PC-9 (cell line): ENCODE data around the gene ITGB8.

ENCODE experiments used
- EZH2 ChIP-seq: fragments of 200-600 bp; sonication (generic); IDR thresholded peaks from 2 replicates; pipeline ENCODE4 v1.8.0; 2017; ENCODE audit warnings: antibody characterized with exemption, low read depth
- TF ChIP-seq, protein P1 (sequence below): fragments of 200-600 bp; sonication (generic); conservative IDR thresholded peaks from 2 replicates; pipeline ENCODE4 v1.6.1; 2017; ENCODE audit warnings: mixed run types, antibody characterized with exemption, mild to moderate bottlenecking, moderate library complexity

- TF ChIP-seq EZH2 = no peak
- TF ChIP-seq, protein P1, sequence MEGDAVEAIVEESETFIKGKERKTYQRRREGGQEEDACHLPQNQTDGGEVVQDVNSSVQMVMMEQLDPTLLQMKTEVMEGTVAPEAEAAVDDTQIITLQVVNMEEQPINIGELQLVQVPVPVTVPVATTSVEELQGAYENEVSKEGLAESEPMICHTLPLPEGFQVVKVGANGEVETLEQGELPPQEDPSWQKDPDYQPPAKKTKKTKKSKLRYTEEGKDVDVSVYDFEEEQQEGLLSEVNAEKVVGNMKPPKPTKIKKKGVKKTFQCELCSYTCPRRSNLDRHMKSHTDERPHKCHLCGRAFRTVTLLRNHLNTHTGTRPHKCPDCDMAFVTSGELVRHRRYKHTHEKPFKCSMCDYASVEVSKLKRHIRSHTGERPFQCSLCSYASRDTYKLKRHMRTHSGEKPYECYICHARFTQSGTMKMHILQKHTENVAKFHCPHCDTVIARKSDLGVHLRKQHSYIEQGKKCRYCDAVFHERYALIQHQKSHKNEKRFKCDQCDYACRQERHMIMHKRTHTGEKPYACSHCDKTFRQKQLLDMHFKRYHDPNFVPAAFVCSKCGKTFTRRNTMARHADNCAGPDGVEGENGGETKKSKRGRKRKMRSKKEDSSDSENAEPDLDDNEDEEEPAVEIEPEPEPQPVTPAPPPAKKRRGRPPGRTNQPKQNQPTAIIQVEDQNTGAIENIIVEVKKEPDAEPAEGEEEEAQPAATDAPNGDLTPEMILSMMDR = no peak
These were observed 47.3 kb upstream of the ITGB8 start for GRCh38 chr7:20283385-20283784.
